RWPE2 (cell line): ENCODE results near the gene DGKQ.

ENCODE experiments used
- ATAC-seq: fragments of 200-7000 bp; cut with Tn5 transposase; 3 replicates; pipeline ENCODE4 v1.9.1; 2021; ENCODE audit warnings: low read depth
- DNase-seq: peaks from one replicate; pipeline ENCODE4 v3.0.0-alpha.2; 2020; ENCODE audit warnings: low spot score
- H3K27ac ChIP-seq: fragments of 450-650 bp; 2 replicates; pipeline ENCODE4 v1.5.1; 2017; ENCODE audit warnings: mild to moderate bottlenecking; ENCODE audit not compliant: poor library complexity, severe bottlenecking
- H3K27me3 ChIP-seq: fragments of 250-450 bp; sonication (Bioruptor Pico); 2 replicates; pipeline ENCODE4 v1.5.1; 2021; ENCODE audit warnings: mild to moderate bottlenecking, moderate library complexity; ENCODE audit not compliant: insufficient read depth, poor library complexity, severe bottlenecking
- H3K36me3 ChIP-seq: fragments of 250-450 bp; sonication (Bioruptor Pico); 2 replicates; pipeline ENCODE4 v1.5.1; 2020; ENCODE audit warnings: low read depth, mild to moderate bottlenecking, moderate library complexity
- H3K4me1 ChIP-seq: fragments of 250-450 bp; sonication (Bioruptor Pico); 2 replicates; pipeline ENCODE4 v1.5.1; 2021; ENCODE audit warnings: mild to moderate bottlenecking, moderate library complexity; ENCODE audit not compliant: insufficient read depth, poor library complexity, severe bottlenecking
- H3K4me3 ChIP-seq: fragments of 250-450 bp; sonication (Bioruptor Pico); 2 replicates; pipeline ENCODE4 v1.5.1; 2021; ENCODE audit warnings: mild to moderate bottlenecking, moderate library complexity; ENCODE audit not compliant: severe bottlenecking
- H3K9me3 ChIP-seq: fragments of 250-450 bp; sonication (Bioruptor Pico); 2 replicates; pipeline ENCODE4 v1.5.1; 2021; ENCODE audit warnings: mild to moderate bottlenecking, moderate library complexity; ENCODE audit not compliant: severe bottlenecking
- CTCF ChIP-seq: fragments of 450-650 bp; IDR thresholded peaks from one replicate; pipeline ENCODE4 v1.5.1; 2017; ENCODE audit warnings: mild to moderate bottlenecking, moderate library complexity; ENCODE audit not compliant: poor library complexity, severe bottlenecking

Gene DGKQ

DNA sequence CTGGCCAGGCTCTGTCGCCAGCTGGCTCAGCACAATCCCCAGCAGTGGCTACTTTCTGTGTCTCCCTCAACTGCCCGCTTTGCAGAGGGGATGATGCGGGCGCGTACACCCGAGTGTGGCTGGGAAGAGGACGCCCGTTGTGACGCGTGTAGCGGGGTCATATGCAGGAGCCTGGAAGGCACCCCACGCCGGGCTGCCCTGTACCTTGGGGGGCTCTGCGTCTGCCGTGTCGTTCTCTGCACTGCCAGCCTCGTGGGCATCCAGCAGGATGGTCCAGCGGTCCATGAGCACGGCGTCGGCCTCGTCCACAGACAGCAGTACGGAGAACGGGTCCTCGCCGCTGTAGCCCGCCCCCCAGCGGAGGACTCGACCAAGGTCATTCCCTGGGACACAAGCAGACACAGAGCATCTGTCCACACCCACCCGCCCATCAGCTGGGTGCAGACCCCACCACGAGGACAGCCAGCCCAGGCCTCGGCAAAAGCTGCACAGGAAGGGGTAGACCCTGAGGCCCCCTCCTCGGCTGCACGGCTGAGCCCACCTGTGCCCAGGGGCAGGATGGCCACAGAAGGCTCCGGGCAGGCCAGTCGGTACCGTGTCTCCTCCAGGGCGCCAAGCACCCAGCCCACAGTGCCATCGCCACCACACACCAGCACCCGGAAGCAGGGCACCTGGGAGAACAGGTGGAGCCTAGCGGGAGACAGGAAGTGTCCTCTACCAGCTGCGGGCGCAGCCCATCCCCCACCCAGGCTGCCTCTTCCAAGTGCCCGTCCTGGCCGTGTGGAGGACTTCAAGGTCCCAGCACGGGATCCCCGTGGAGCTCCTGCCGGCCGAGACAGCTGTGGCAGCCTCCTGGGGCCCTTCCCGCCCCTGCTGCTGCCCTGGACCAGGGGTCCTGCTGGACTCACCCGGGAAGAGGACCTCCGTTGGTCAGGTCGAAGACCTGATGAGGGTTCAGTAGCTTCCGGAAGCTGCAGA lies 10.8 kb downstream of the DGKQ start:
- ATAC-seq: 0 out of 3 replicates have a peak, but pooled peaks have one; percentile 1
- Histone ChIP-seq H3K4me3 (no peak overlapping the region), H3K9me3 (no peaks in the 10 kb centered on the region), H3K4me1 (no peaks in the 10 kb centered on the region), H3K27me3 (no peaks in the 10 kb centered on the region), H3K27ac (no peak overlapping the region), H3K36me3 (peaks cover 7% of the 10 kb centered on the region; the same call in 1 of the 2 replicates)
- no peak for DNase-seq
- TF ChIP-seq CTCF: no peak

- H3K27ac ChIP-seq: no peak overlapping the region
- peak; percentile 44 for ATAC-seq
- H3K36me3 ChIP-seq: peaks cover 7% of the 10 kb centered on the region; the same call in 1 of the 2 replicates
- no peak overlapping the region for H3K4me3 ChIP-seq
- H3K4me1 ChIP-seq: no peaks in the 10 kb centered on the region
- peak; percentile 72 for DNase-seq
- no peaks in the 10 kb centered on the region for H3K9me3 ChIP-seq
- TF ChIP-seq CTCF: no peak
- no peaks in the 10 kb centered on the region for H3K27me3 ChIP-seq
Observed at GRCh38 chr4:961351-962230, 11.8 kb downstream of the DGKQ start.

DNA sequence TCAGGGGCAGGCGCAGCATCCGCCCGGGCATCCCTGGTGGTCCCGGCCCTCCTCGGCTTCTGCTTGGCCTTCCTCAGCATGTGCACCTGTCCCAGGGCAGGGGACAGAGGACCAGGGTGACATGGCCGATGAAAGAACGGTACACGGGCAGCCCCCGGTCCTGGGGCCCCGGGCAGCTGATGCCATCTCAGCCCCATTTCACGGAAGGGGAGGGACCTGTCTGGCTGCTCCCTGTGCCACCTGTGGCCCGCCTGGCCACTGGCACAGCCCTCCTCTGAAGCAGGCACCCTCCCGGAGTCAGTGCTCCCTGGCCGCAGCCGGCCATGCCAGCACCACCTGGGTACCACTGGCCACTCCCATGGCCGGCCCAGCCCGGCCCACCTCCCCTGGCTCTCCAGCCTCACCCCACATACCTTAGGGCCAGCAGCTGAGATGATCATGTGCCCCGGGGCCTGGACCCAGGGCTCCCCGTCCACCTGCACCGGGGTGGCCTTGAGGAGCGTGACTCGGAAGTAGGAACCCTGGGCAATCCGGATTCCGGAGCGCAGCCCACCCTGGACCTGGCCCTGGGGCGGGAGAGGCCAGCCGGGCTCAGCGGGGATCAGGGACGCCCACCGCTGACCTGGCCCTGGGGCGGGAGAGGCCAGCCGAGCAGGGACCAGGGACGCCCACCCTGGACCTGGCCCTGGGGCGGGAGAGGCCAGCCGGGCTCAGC lies 12.6 kb downstream of the DGKQ start:
- Histone ChIP-seq H3K4me3 (no peak overlapping the region), H3K36me3 (peaks cover 7% of the 10 kb centered on the region; the same call in 1 of the 2 replicates), H3K9me3 (no peaks in the 10 kb centered on the region), H3K4me1 (no peaks in the 10 kb centered on the region), H3K27me3 (no peaks in the 10 kb centered on the region), H3K27ac (no peak overlapping the region)
- ATAC-seq: no peak
- no peak for DNase-seq
- no peak for TF ChIP-seq CTCF

- no peak; the same call in 2 of the 3 replicates for ATAC-seq
- H3K9me3 ChIP-seq: no peaks in the 10 kb centered on the region
- TF ChIP-seq CTCF: no peak
- H3K4me1 ChIP-seq: no peaks in the 10 kb centered on the region
- no peak for DNase-seq
- H3K4me3 ChIP-seq: no peak overlapping the region
- peaks cover 7% of the 10 kb centered on the region; the same call in 1 of the 2 replicates for H3K36me3 ChIP-seq
- no peak overlapping the region for H3K27ac ChIP-seq
- no peaks in the 10 kb centered on the region for H3K27me3 ChIP-seq
Observed at GRCh38 chr4:960140-960635, 13.2 kb downstream of the DGKQ start.
